Upper lobe of left lung (tissue), 4 donors: ENCODE measurements around the gene MSI2.

Experiments used
- EP300 ChIP-seq, 4 donors: sonication (generic); formaldehyde crosslinking; IDR thresholded peaks; one replicate each; pipeline ENCODE4 v1.5.1; 2017; ENCODE audit warnings: antibody characterized with exemption in 4 of 4, control low read depth in 2 of 4
- POLR2A ChIP-seq, 4 donors: fragments of 450-650 bp; IDR thresholded peaks; one replicate each; pipeline ENCODE4 v1.5.1; 2016 to 2017; ENCODE audit warnings: antibody characterized with exemption in 4 of 4, mild to moderate bottlenecking in 2 of 4
- POLR2AphosphoS5 ChIP-seq, 2 donors: sonication (generic); formaldehyde crosslinking; IDR thresholded peaks; one replicate each; pipeline ENCODE4 v1.5.1; 2017; ENCODE audit warnings: antibody characterized with exemption in 2 of 2
- TF ChIP-seq, protein P1 (sequence below), 6 experiments: fragments of 450-650 bp in 4 of 6; fragments of 200-600 bp in 2 of 6; sonication (generic) in 2 of 6; IDR thresholded peaks; one replicate each; pipeline ENCODE4 v1.5.1; 2016 to 2019; ENCODE audit warnings: antibody characterized with exemption in 6 of 6

DNA sequence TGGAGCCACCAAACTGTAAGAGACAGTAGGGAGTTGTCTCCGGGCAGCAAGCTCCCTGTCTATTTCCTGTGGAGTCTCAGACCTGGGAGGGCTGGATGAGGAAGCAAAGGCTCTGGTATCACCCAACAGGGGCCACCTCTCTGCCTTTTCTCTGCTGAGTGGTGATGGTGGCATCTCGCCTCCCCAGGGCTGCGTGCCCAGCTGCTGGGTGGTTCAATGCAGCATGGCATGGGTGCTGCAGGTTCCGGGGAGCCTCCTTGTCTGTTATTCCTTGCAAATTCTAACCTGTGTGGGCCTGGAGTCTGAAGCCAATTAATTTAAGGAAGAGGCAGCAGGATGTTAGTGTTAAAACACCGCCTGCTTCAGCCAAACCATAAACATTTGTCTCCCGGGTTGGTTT is 410.6 kb downstream of the MSI2 start:
- TF ChIP-seq POLR2AphosphoS5 (IDR thresholded peaks at IDR 0.05) (no peak), POLR2A (IDR thresholded peaks at IDR 0.05) (no peak), EP300 (IDR thresholded peaks at IDR 0.05) (no peak)
- TF ChIP-seq, protein P1, sequence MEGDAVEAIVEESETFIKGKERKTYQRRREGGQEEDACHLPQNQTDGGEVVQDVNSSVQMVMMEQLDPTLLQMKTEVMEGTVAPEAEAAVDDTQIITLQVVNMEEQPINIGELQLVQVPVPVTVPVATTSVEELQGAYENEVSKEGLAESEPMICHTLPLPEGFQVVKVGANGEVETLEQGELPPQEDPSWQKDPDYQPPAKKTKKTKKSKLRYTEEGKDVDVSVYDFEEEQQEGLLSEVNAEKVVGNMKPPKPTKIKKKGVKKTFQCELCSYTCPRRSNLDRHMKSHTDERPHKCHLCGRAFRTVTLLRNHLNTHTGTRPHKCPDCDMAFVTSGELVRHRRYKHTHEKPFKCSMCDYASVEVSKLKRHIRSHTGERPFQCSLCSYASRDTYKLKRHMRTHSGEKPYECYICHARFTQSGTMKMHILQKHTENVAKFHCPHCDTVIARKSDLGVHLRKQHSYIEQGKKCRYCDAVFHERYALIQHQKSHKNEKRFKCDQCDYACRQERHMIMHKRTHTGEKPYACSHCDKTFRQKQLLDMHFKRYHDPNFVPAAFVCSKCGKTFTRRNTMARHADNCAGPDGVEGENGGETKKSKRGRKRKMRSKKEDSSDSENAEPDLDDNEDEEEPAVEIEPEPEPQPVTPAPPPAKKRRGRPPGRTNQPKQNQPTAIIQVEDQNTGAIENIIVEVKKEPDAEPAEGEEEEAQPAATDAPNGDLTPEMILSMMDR (IDR thresholded peaks at IDR 0.05): no peak
